CD14-positive monocyte (primary cell): ENCODE results near the gene B3GNT8. TPM values are rescaled to one million over a fixed set of nuclear protein-coding genes. Genes with fewer than 3 reads are reported as not detected.

Experiments
- DNase-seq, 3 donors: peaks; one replicate each; pipeline ENCODE4 v3.0.0-alpha.2; 2011 to 2022
- H2AFZ ChIP-seq: 2 replicates; pipeline ENCODE4 v1.6.0; 2012; ENCODE audit warnings: mild to moderate bottlenecking, low read depth, low read length, inconsistent platforms; ENCODE audit not compliant: insufficient read depth, poor library complexity, severe bottlenecking
- H3K27ac ChIP-seq, 2 donors: 1 replicate in 1 of 2; 2 replicates in 1 of 2; pipeline ENCODE4 v1.5.1; 2012 to 2013; ENCODE audit warnings: low read length in 2 of 2, control low read depth in 1 of 2, inconsistent platforms in 1 of 2, low read depth in 1 of 2, mild to moderate bottlenecking in 1 of 2
- H3K27me3 ChIP-seq, 2 donors: one replicate each; pipeline versions ENCODE4 v1.6.0 to v1.6.1; 2011 to 2013; ENCODE audit warnings: low read length in 2 of 2; ENCODE audit not compliant: control insufficient read depth in 2 of 2, insufficient read depth in 2 of 2
- H3K36me3 ChIP-seq, 2 donors: replicated peaks in 1 of 2; 1 replicate in 1 of 2; 2 replicates in 1 of 2; pipeline versions ENCODE4 v1.5.1 to v1.6.1; 2012 to 2013; ENCODE audit warnings: low read length in 2 of 2, control low read depth in 1 of 2, inconsistent platforms in 1 of 2, mild to moderate bottlenecking in 1 of 2; ENCODE audit not compliant: insufficient read depth in 2 of 2, control insufficient read depth in 1 of 2
- H3K4me1 ChIP-seq, 2 donors: 1 replicate in 1 of 2; 2 replicates in 1 of 2; pipeline versions ENCODE4 v1.5.1 to v1.6.1; 2012 to 2013; ENCODE audit warnings: low read length in 2 of 2, control low read depth in 1 of 2, inconsistent platforms in 1 of 2, mild to moderate bottlenecking in 1 of 2, moderate library complexity in 1 of 2; ENCODE audit not compliant: insufficient read depth in 2 of 2, control insufficient read depth in 1 of 2
- H3K4me2 ChIP-seq: replicated peaks from 2 replicates; pipeline ENCODE3; 2012; ENCODE audit warnings: low read length, moderate library complexity, mild to moderate bottlenecking; ENCODE audit not compliant: poor library complexity, severe bottlenecking; ENCODE audit errors: extremely low read depth
- H3K4me3 ChIP-seq, 3 experiments: fragments of 200-600 bp in 1 of 3; sonication (generic) in 1 of 3; replicated peaks in 1 of 3; 1 replicate in 2 of 3; 2 replicates in 1 of 3; pipeline ENCODE4 v1.5.1; 2011 to 2013; ENCODE audit warnings: low read length in 3 of 3, mild to moderate bottlenecking in 3 of 3, control low read depth in 2 of 3, low read depth in 2 of 3, inconsistent platforms in 1 of 3, moderate library complexity in 1 of 3
- H3K79me2 ChIP-seq: 2 replicates; pipeline ENCODE4 v1.6.0; 2012; ENCODE audit warnings: mild to moderate bottlenecking, control low read depth, inconsistent platforms, low read length, moderate library complexity; ENCODE audit not compliant: insufficient read depth
- H3K9ac ChIP-seq: 2 replicates; pipeline ENCODE4 v1.6.0; 2017; ENCODE audit warnings: low read length, mild to moderate bottlenecking; ENCODE audit not compliant: insufficient read depth, poor library complexity, severe bottlenecking
- H3K9me3 ChIP-seq, 2 donors: replicated peaks in 1 of 2; 1 replicate in 1 of 2; 2 replicates in 1 of 2; pipeline versions ENCODE4 v1.5.1 to v1.6.1; 2012 to 2013; ENCODE audit warnings: low read length in 2 of 2, control low read depth in 1 of 2; ENCODE audit not compliant: control insufficient read depth in 1 of 2, insufficient read depth in 1 of 2
- H4K20me1 ChIP-seq: 2 replicates; pipeline ENCODE4 v1.6.0; 2012; ENCODE audit warnings: mild to moderate bottlenecking, low read length, control low read depth, moderate library complexity; ENCODE audit not compliant: insufficient read depth
- H3K27ac Mint-ChIP-seq, 7 donors: one replicate each; pipeline ENCODE4 v1.8.0; 2020; ENCODE audit warnings: mild to moderate bottlenecking in 7 of 7, mixed read lengths in 7 of 7, moderate library complexity in 6 of 7, inconsistent platforms in 2 of 7
- H3K27me3 Mint-ChIP-seq, 3 donors: one replicate each; pipeline ENCODE4 v1.8.0; 2021 to 2022; ENCODE audit warnings: low read depth in 3 of 3, mild to moderate bottlenecking in 3 of 3, mixed read lengths in 3 of 3, moderate library complexity in 3 of 3, inconsistent platforms in 1 of 3
- H3K36me3 Mint-ChIP-seq, 2 donors: one replicate each; pipeline ENCODE4 v1.8.0; 2020; ENCODE audit warnings: mixed read lengths in 2 of 2, inconsistent platforms in 1 of 2, mild to moderate bottlenecking in 1 of 2
- H3K4me1 Mint-ChIP-seq: one replicate; pipeline ENCODE4 v1.8.0; 2020; ENCODE audit warnings: mild to moderate bottlenecking, mixed read lengths
- H3K4me3 Mint-ChIP-seq, 2 donors: one replicate each; pipeline ENCODE4 v1.8.0; 2020; ENCODE audit warnings: mild to moderate bottlenecking in 2 of 2, mixed read lengths in 2 of 2, moderate library complexity in 1 of 2
- H3K9me3 Mint-ChIP-seq, 7 donors: one replicate each; pipeline ENCODE4 v1.8.0; 2020 to 2022; ENCODE audit warnings: mixed read lengths in 7 of 7, mild to moderate bottlenecking in 6 of 7, moderate library complexity in 6 of 7, inconsistent platforms in 2 of 7
- CTCF ChIP-seq: fragments of 200-600 bp; IDR thresholded peaks from one replicate; pipeline ENCODE4 v1.8.0; 2022; ENCODE audit warnings: antibody characterized with exemption, mild to moderate bottlenecking
- WGBS: methylation state at CpG from one replicate; pipeline ENCODE4 v1.1.5; 2013; ENCODE audit warnings: missing lambda C conversion rate; ENCODE audit not compliant: insufficient coverage; 5-methylcytosine and 5-hydroxymethylcytosine counted together
- intact Hi-C, 2 donors: fragments of 100-400 bp; cut with micrococcal nuclease; formaldehyde crosslinking; loops; one replicate each; pipeline versions ENCODE4 v1.15.0 to v1.15.1; 2023
- polyA plus RNA-seq, 3 donors: library from polyadenylated mRNA; depleted of rRNA in 1 of 3; unstranded in 2 of 3; stranded (reverse) in 1 of 3; fragments of 300-500 nt in 2 of 3; fragments of >200 nt in 1 of 3; fragmentation: Illumina TruSeq in 2 of 3; gene quantifications; 1 replicate in 2 of 3; 2 replicates in 1 of 3; pipeline ENCODE4 v1.2.3, GENCODE V29; 2012 to 2021

Gene B3GNT8
- polyA plus RNA-seq, 3 donors: 2.9 to 18.9 (median 17.4) TPM

- Histone ChIP-seq H3K4me3 (no peak overlapping the region), H3K4me1 (peaks cover 24 to 32% of the 10 kb centered on the region in 2 donors), H3K79me2 (peaks cover 40% of the 10 kb centered on the region), H3K4me2 (no peak overlapping the region), H3K27ac (no peak overlapping the region), H3K9ac (no peak overlapping the region), H2AFZ (no peak overlapping the region), H3K27me3 (no peaks in the 10 kb centered on the region), H3K9me3 (no peaks in the 10 kb centered on the region), H3K36me3 (peaks cover 13 to 42% of the 10 kb centered on the region in 2 donors), H4K20me1 (peaks cover 5% of the 10 kb centered on the region)
- DNase-seq: no peak
- Mint-ChIP-seq H3K27me3 (peaks cover 0 to 1% (median 0%) of the 10 kb centered on the region in 3 donors), H3K4me3 (peak overlapping the region in 1 of 2 donors; percentile 11), H3K9me3 (no peaks in the 10 kb centered on the region), H3K27ac (peak overlapping the region in 6 of 7 donors; percentile 3 to 82 (median 43)), H3K36me3 (peaks cover 40 to 61% of the 10 kb centered on the region in 2 donors), H3K4me1 (peaks cover 30% of the 10 kb centered on the region)
- WGBS: no CpG with 5 or more reads among the region's 5 CpGs
- intact Hi-C loops: loop anchor here (5.0 to 10.0 kb wide), 2 partner anchors 37 to 170 kb away; partner anchors contain the start of genes BCKDHA (in 1 of the 2), EXOSC5 (in 1 of the 2) and HNRNPUL1 (in 1 of the 2)
- TF ChIP-seq CTCF: no peak
Observed at GRCh38 chr19:41434450-41434849, 7.3 kb upstream of the B3GNT8 start.

DNA sequence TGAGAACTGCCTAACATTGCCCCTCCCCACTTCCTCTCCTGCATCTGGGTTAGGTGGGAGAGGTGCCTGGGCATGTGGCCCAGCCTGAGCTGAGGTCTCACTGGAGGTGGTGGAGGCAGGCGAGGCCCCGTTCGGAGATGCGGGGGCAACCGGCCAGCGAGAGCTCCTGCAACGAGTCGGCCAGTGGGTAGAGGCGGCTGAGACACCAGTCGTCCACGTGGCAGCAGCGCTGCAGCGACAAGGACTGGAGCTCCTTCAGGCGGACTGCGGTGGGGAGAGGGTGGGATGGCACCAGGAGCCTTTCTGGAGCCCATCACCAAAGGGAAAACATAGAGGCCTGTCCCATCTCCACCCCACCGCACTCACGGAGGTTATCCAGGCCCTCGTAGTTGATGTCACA lies 6.0 kb upstream of the B3GNT8 start:
- Mint-ChIP-seq H3K4me1 (peaks cover 36% of the 10 kb centered on the region), H3K36me3 (peaks cover 40 to 60% of the 10 kb centered on the region in 2 donors), H3K27ac (no peak overlapping the region), H3K4me3 (no peak overlapping the region), H3K27me3 (peaks cover 0 to 1% (median 0%) of the 10 kb centered on the region in 3 donors), H3K9me3 (no peaks in the 10 kb centered on the region)
- peaks cover 40% of the 10 kb centered on the region for H3K79me2 ChIP-seq
- H3K9me3 ChIP-seq: no peaks in the 10 kb centered on the region
- H3K9ac ChIP-seq: no peak overlapping the region
- H4K20me1 ChIP-seq: peaks cover 5% of the 10 kb centered on the region
- H3K4me3 ChIP-seq: no peak overlapping the region
- H3K27me3 ChIP-seq: no peaks in the 10 kb centered on the region
- 97% methylated on average over 17 of the region's 18 CpGs for WGBS
- H3K27ac ChIP-seq: no peak overlapping the region
- H3K4me2 ChIP-seq: no peak overlapping the region
- peaks cover 28 to 36% of the 10 kb centered on the region in 2 donors for H3K4me1 ChIP-seq
- TF ChIP-seq CTCF: no peak
- no peak overlapping the region for H2AFZ ChIP-seq
- H3K36me3 ChIP-seq: peaks cover 13 to 39% of the 10 kb centered on the region in 2 donors
- DNase-seq: no peak
- intact Hi-C loops: loop anchor here (5.0 to 10.0 kb wide), 2 partner anchors 36 to 168 kb away; partner anchors contain the start of genes BCKDHA (in 1 of the 2), EXOSC5 (in 1 of the 2) and HNRNPUL1 (in 1 of the 2)
